OCI-LY7 (cell line): Measurements from ENCODE around the gene HOXB1. TPM values are rescaled to one million over a fixed set of nuclear protein-coding genes. Genes with fewer than 3 reads are reported as not detected.

Source experiments
- BruUV-seq: library from RNA; stranded (reverse); fragments of 400-500 nt; replicated peaks from 2 replicates; lab custom pipeline; 2021; lab: Mats Ljungman, UMichigan
- CTCF ChIA-PET: fragments of 300-600 bp; sonication (Branson Sonifier 250); formaldehyde crosslinking; loops from one replicate; lab custom pipeline; 2022; ENCODE audit warnings: antibody characterized with exemption; ENCODE audit not compliant: unreplicated experiment; lab: Charles Lee
- POLR2A ChIA-PET: fragments of 300-600 bp; sonication (Branson Sonifier 250); formaldehyde crosslinking; loops from one replicate; lab custom pipeline; 2022; ENCODE audit warnings: antibody characterized with exemption; lab: Charles Lee
- DNase-seq: peaks from one replicate; pipeline ENCODE4 v3.0.0-alpha.2; 2015; ENCODE audit warnings: low spot score
- H2AFZ ChIP-seq: fragments of 200-600 bp; sonication (generic), shearing (Covaris generic); 2 replicates; pipeline ENCODE4 v1.6.1; 2014; ENCODE audit warnings: mild to moderate bottlenecking, antibody characterized with exemption, low read length, moderate library complexity
- H3K27ac ChIP-seq: fragments of 200-600 bp; sonication (generic); 2 replicates; pipeline ENCODE4 v1.5.1; 2014; ENCODE audit warnings: mixed run types, low read depth, mild to moderate bottlenecking, moderate library complexity, low read length, inconsistent platforms; ENCODE audit not compliant: poor library complexity, severe bottlenecking
- H3K36me3 ChIP-seq: fragments of 200-600 bp; sonication (generic); 2 replicates; pipeline ENCODE4 v1.6.1; 2014; ENCODE audit warnings: mild to moderate bottlenecking, antibody characterized with exemption, low read length, moderate library complexity, mixed read lengths; ENCODE audit not compliant: insufficient read depth
- H3K4me1 ChIP-seq: fragments of 200-600 bp; sonication (generic); 2 replicates; pipeline ENCODE4 v1.5.1; 2014; ENCODE audit warnings: mild to moderate bottlenecking, low read length; ENCODE audit not compliant: insufficient read depth, poor library complexity, severe bottlenecking
- H3K4me2 ChIP-seq: fragments of 200-600 bp; sonication (generic); 2 replicates; pipeline ENCODE4 v1.6.1; 2014; ENCODE audit warnings: mild to moderate bottlenecking, low read length
- H3K4me3 ChIP-seq: fragments of 200-600 bp; sonication (generic); 2 replicates; pipeline ENCODE4 v1.5.1; 2014; ENCODE audit warnings: mild to moderate bottlenecking, low read depth, low read length; ENCODE audit not compliant: poor library complexity, severe bottlenecking
- H3K79me2 ChIP-seq: fragments of 200-600 bp; sonication (generic); 2 replicates; pipeline ENCODE4 v1.6.1; 2016; ENCODE audit warnings: low read depth, mild to moderate bottlenecking, low read length, moderate library complexity, mixed read lengths; ENCODE audit not compliant: insufficient read depth
- H3K9me2 ChIP-seq: fragments of 200-600 bp; sonication (generic); 2 replicates; pipeline ENCODE4 v1.6.1; 2016; ENCODE audit warnings: mild to moderate bottlenecking, low read length, mixed read lengths; ENCODE audit not compliant: insufficient read depth
- H3K9me3 ChIP-seq: fragments of 200-600 bp; sonication (generic); 2 replicates; pipeline ENCODE4 v1.6.1; 2014; ENCODE audit warnings: mild to moderate bottlenecking, mixed run types, low read length, mixed read lengths
- H4K20me1 ChIP-seq: fragments of 200-600 bp; sonication (generic); 2 replicates; pipeline ENCODE4 v1.6.1; 2014; ENCODE audit warnings: mild to moderate bottlenecking, antibody characterized with exemption, low read length, moderate library complexity, mixed read lengths; ENCODE audit not compliant: insufficient read depth
- CTCF ChIP-seq: fragments of 200-600 bp; sonication (generic); conservative IDR thresholded peaks from 2 replicates; pipeline ENCODE4 v1.5.1; 2014; ENCODE audit warnings: mild to moderate bottlenecking, antibody characterized with exemption, low read length, moderate library complexity, mixed read lengths
- EZH2phosphoT487 ChIP-seq: fragments of 200-600 bp; sonication (generic); IDR thresholded peaks from 2 replicates; pipeline ENCODE4 v1.6.1; 2018; ENCODE audit warnings: low read depth, borderline replicate concordance, mild to moderate bottlenecking, mixed run types, antibody characterized with exemption, low read length, moderate library complexity, mixed read lengths
- intact Hi-C: fragments of 100-400 bp; cut with micrococcal nuclease; formaldehyde crosslinking; loops from one replicate; pipeline ENCODE4 v1.10.0; 2022; ENCODE audit not compliant: unreplicated experiment
- total RNA-seq, 2 experiments: library from RNA; depleted of rRNA in 1 of 2; stranded (reverse); fragments of >200 nt in 1 of 2; shearing (Covaris generic) in 1 of 2; gene quantifications; 2 replicates each; pipeline ENCODE4 v1.2.3, GENCODE V29; 2014 to 2022

HOXB1 gene
- total RNA-seq, 2 experiments from 2014 or later: not detected

DNA sequence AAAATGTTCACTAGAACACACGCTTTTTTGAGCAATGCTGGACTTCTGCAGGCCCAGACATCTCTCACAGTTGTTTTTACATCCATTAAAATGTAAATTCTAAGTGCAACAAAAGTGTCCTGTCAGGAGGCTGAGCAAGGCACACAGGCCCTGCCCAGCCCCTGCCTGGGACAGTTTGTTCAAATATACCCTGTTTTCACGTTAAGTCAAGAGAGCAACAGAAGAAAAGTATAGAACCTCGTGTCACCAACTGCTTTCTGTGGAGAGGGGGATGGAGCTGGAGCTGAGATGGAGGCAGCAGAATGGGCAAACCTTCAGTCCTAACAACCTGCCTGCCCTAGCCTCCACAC lies 18.4 kb upstream of the HOXB1 start:
- no peaks in the 10 kb centered on the region for H3K4me1 ChIP-seq
- H3K79me2 ChIP-seq: no peaks in the 10 kb centered on the region
- H3K9me2 ChIP-seq: no peaks in the 10 kb centered on the region
- H3K9me3 ChIP-seq: no peaks in the 10 kb centered on the region
- no peak overlapping the region for H3K27ac ChIP-seq
- no peak overlapping the region for H2AFZ ChIP-seq
- TSS peak; percentile 47 for BruUV-seq
- intact Hi-C loops: no loop called here
- peaks cover 12% of the 10 kb centered on the region; the same call in 1 of the 2 replicates for H3K36me3 ChIP-seq
- ChIA-PET POLR2A (interaction anchor here (0.7 kb wide), 1 partner anchor 160 kb away, joined by 3 read pairs; no protein-coding TSS in a partner anchor), CTCF (no interaction called here)
- H3K4me2 ChIP-seq: no peak overlapping the region
- H4K20me1 ChIP-seq: no peaks in the 10 kb centered on the region
- TF ChIP-seq CTCF: no peak
- no peak for TF ChIP-seq EZH2phosphoT487
- no peak overlapping the region for H3K4me3 ChIP-seq
- DNase-seq: no peak

GRCh38 chr17:48548523-48549280 lies 17.9 kb upstream of the HOXB1 start:
- H3K9me2 ChIP-seq: no peaks in the 10 kb centered on the region
- H3K4me1 ChIP-seq: no peaks in the 10 kb centered on the region
- H4K20me1 ChIP-seq: no peaks in the 10 kb centered on the region
- no peaks in the 10 kb centered on the region for H3K9me3 ChIP-seq
- H3K27ac ChIP-seq: no peak overlapping the region
- ChIA-PET POLR2A (interaction anchor here (0.7 kb wide), 1 partner anchor 160 kb away, joined by 3 read pairs; no protein-coding TSS in a partner anchor), CTCF (interaction anchor here (0.6 kb wide), 1 partner anchor 29 kb away, joined by 6 read pairs; no protein-coding TSS in a partner anchor)
- no TSS peak for BruUV-seq
- no peak overlapping the region for H3K4me2 ChIP-seq
- peaks cover 12% of the 10 kb centered on the region; the same call in 1 of the 2 replicates for H3K36me3 ChIP-seq
- TF ChIP-seq CTCF: no peak
- TF ChIP-seq EZH2phosphoT487: no peak
- H3K79me2 ChIP-seq: no peaks in the 10 kb centered on the region
- DNase-seq: no peak
- intact Hi-C loops: no loop called here
- H2AFZ ChIP-seq: no peak overlapping the region
- H3K4me3 ChIP-seq: no peak overlapping the region
